K562 (cell line): ENCODE measurements around the gene GPX7.

ENCODE experiments used
- CTCF ChIP-seq, 3 experiments: IDR thresholded peaks in 2 of 3; conservative IDR thresholded peaks in 1 of 3; 2 replicates each; pipeline ENCODE4 v1.5.1; 2011 to 2012; ENCODE audit warnings: low read length in 3 of 3, mild to moderate bottlenecking in 3 of 3, control low read depth in 2 of 3, improper control_type of control experiment in 1 of 3, inconsistent platforms in 1 of 3, low read depth in 1 of 3, mixed read lengths in 1 of 3, moderate library complexity in 1 of 3; ENCODE audit not compliant: insufficient read depth in 2 of 3
- TEAD4 ChIP-seq, 2 experiments: sonication (generic) in 1 of 2; formaldehyde crosslinking in 1 of 2; IDR thresholded peaks; 2 replicates each; pipeline versions ENCODE4 v1.6.1 to v1.8.0; 2012 to 2022; ENCODE audit warnings: borderline replicate concordance in 1 of 2, inconsistent platforms in 1 of 2, low read length in 1 of 2, mild to moderate bottlenecking in 1 of 2, missing genetic modification reagents in 1 of 2
- ZNF124 ChIP-seq: sonication (generic); formaldehyde crosslinking; IDR thresholded peaks from 2 replicates; pipeline ENCODE4 v1.8.1; 2022; ENCODE audit warnings: missing genetic modification reagents

- TF ChIP-seq CTCF (IDR thresholded peaks at IDR 0.05 in 2 of 3, conservative IDR thresholded peaks at IDR 0.05 in 1 of 3; ENCODE audit: insufficient read depth in 2 of 3, low read depth in 1 of 3, low read length in 3 of 3) (no peak), TEAD4 (IDR thresholded peaks at IDR 0.05; ENCODE audit: low read length) (no peak), TEAD4 (CRISPR knock-in tag; IDR thresholded peaks at IDR 0.05; ENCODE audit: borderline replicate concordance) (no peak), ZNF124 (CRISPR knock-in tag) (no peak)
Observed at GRCh38 chr1:52597912-52598311, 4.3 kb upstream of the GPX7 start.
